NB4 (cell line): Measurements from ENCODE around the gene USF2.

Experiments
- POLR2A ChIP-seq: IDR thresholded peaks from 2 replicates; pipeline ENCODE4 v1.6.1; 2011; ENCODE audit warnings: mild to moderate bottlenecking; ENCODE audit not compliant: insufficient read length; ENCODE audit errors: extremely low read depth
- TF ChIP-seq, protein P1 (sequence below): IDR thresholded peaks from one replicate; pipeline ENCODE4 v1.5.1; 2012; ENCODE audit warnings: low read depth, low read length

DNA sequence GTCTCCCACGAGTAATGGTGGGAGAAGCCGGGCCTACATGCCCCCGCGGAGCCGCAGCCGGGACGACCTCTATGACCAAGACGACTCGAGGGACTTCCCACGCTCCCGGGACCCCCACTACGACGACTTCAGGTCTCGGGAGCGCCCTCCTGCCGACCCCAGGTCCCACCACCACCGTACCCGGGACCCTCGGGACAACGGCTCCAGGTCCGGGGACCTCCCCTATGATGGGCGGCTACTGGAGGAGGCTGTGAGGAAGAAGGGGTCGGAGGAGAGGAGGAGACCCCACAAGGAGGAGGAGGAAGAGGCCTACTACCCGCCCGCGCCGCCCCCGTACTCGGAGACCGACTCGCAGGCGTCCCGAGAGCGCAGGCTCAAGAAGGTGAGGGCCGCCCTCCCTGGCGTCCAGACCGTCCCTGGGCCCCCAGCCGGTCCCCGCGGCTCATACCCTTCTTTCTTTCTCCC is 1.4 kb upstream of the USF2 start:
- TF ChIP-seq, protein P1, sequence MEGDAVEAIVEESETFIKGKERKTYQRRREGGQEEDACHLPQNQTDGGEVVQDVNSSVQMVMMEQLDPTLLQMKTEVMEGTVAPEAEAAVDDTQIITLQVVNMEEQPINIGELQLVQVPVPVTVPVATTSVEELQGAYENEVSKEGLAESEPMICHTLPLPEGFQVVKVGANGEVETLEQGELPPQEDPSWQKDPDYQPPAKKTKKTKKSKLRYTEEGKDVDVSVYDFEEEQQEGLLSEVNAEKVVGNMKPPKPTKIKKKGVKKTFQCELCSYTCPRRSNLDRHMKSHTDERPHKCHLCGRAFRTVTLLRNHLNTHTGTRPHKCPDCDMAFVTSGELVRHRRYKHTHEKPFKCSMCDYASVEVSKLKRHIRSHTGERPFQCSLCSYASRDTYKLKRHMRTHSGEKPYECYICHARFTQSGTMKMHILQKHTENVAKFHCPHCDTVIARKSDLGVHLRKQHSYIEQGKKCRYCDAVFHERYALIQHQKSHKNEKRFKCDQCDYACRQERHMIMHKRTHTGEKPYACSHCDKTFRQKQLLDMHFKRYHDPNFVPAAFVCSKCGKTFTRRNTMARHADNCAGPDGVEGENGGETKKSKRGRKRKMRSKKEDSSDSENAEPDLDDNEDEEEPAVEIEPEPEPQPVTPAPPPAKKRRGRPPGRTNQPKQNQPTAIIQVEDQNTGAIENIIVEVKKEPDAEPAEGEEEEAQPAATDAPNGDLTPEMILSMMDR: no peak
- no peak for TF ChIP-seq POLR2A
